Measurements from ENCODE around the gene DHFR. TPM values are rescaled to one million over a fixed set of nuclear protein-coding genes. Genes with fewer than 3 reads are reported as not detected.

DHFR gene
- polyA plus RNA-seq, 2 of the 4 experiments (the other 2 are of a cell fraction): 61.3 to 91.1 TPM

GRCh38 chr5:80646926-80647325, 7.9 kb downstream of the DHFR start:
- CTCF ChIA-PET: interaction anchor here (1.0 kb wide), 1 partner anchor 8 kb away, joined by 3 read pairs; no protein-coding TSS in a partner anchor

GRCh38 chr5:80644900-80645299, 9.9 kb downstream of the DHFR start:
- Histone ChIP-seq H3K4me3 (no peak overlapping the region), H3K9me3 (no peaks in the 10 kb centered on the region), H3K27ac (no peak overlapping the region), H3K4me1 (no peaks in the 10 kb centered on the region), H3K4me2 (no peak overlapping the region)
- 92% methylated on average over 4 of the region's 4 CpGs for WGBS (ENCODE audit: missing lambda C conversion rate)
- no peak for TF ChIP-seq TFCP2L1 (CRISPR knock-in tag; IDR thresholded peaks at IDR 0.05)
- no peak for TF ChIP-seq BHLHE40 (IDR thresholded peaks at IDR 0.05; ENCODE audit: low read depth, low read length)
- no peak for TF ChIP-seq HES2 (IDR thresholded peaks at IDR 0.05)
- no peak for TF ChIP-seq NPAS2 (CRISPR knock-in tag; IDR thresholded peaks at IDR 0.05; ENCODE audit: borderline replicate concordance)
- no peak for TF ChIP-seq NR3C1 (IDR thresholded peaks at IDR 0.05)
- TF ChIP-seq SREBF2 (IDR thresholded peaks at IDR 0.05): no peak
- no peak for TF ChIP-seq ZC3H11A (IDR thresholded peaks at IDR 0.05)
- TF ChIP-seq BCL3 (IDR thresholded peaks at IDR 0.05): no peak
- TF ChIP-seq HMGXB4 (CRISPR knock-in tag; IDR thresholded peaks at IDR 0.05; ENCODE audit: borderline replicate concordance): no peak
- FAIRE-seq: no peak
- no peak for DNase-seq (ENCODE audit: low read depth in 1 of 2, low spot score in 1 of 2)
- ChIA-PET CTCF (interaction anchor here (1.5 kb wide), 1 partner anchor 28 kb away, joined by 3 read pairs; no protein-coding TSS in a partner anchor), POLR2A (no interaction called here)
- no peak for ATAC-seq

More at GRCh38 chr5:80646926-80647325, 7.9 kb downstream of the DHFR start:
- Histone ChIP-seq H3K9me3 (no peaks in the 10 kb centered on the region), H3K4me1 (no peaks in the 10 kb centered on the region), H3K4me3 (no peak overlapping the region), H3K4me2 (no peak overlapping the region), H3K27ac (no peak overlapping the region)
- no peak for TF ChIP-seq BHLHE40 (IDR thresholded peaks at IDR 0.05; ENCODE audit: low read depth, low read length)
- TF ChIP-seq NR3C1 (IDR thresholded peaks at IDR 0.05): no peak
- no peak for TF ChIP-seq FOSL2 (IDR thresholded peaks at IDR 0.05)
- no peak for TF ChIP-seq FOSL2 (CRISPR knock-in tag; IDR thresholded peaks at IDR 0.05)
- no peak for TF ChIP-seq KDM5A (IDR thresholded peaks at IDR 0.05)
- no peak for TF ChIP-seq NFE2L2 (conservative IDR thresholded peaks at IDR 0.05; ENCODE audit: low read length)
- TF ChIP-seq ATOH8 (CRISPR knock-in tag; IDR thresholded peaks at IDR 0.05; ENCODE audit: low read depth): no peak
- TF ChIP-seq TP53 (CRISPR knock-in tag; IDR thresholded peaks at IDR 0.05): no peak
- ATAC-seq: no peak
- 77% methylated on average over 3 of the region's 3 CpGs for WGBS (ENCODE audit: missing lambda C conversion rate)
- FAIRE-seq: no peak
- POLR2A ChIA-PET: no interaction called here
- no peak for DNase-seq (ENCODE audit: low read depth in 1 of 2, low spot score in 1 of 2)

- Histone ChIP-seq H3K4me1 (peaks cover 5% of the 10 kb centered on the region; the same call in 2 of the 3 replicates), H3K27ac (no peak overlapping the region), H3K4me3 (no peak overlapping the region), H3K4me2 (no peak overlapping the region), H3K9me3 (no peaks in the 10 kb centered on the region)
- ChIA-PET CTCF (interaction anchor here (1.3 kb wide), 1 partner anchor 10 kb away, joined by 3 read pairs; no protein-coding TSS in a partner anchor), POLR2A (no interaction called here)
- TF ChIP-seq CHD4 (IDR thresholded peaks at IDR 0.05; ENCODE audit: borderline replicate concordance) (no peak), POLR2A (IDR thresholded peaks at IDR 0.05; ENCODE audit: low read length) (no peak), MYC (IDR thresholded peaks at IDR 0.05; ENCODE audit: borderline replicate concordance, low read length) (no peak), CTCF (IDR thresholded peaks at IDR 0.05) (no peak), ESRRA (IDR thresholded peaks at IDR 0.05; ENCODE audit: borderline replicate concordance, low read length) (no peak)
- DNase-seq (ENCODE audit: low read depth in 1 of 2, low spot score in 1 of 2): no peak
- no peak for ATAC-seq
- no peak for FAIRE-seq
- 83% methylated on average over 4 of the region's 4 CpGs for WGBS (ENCODE audit: missing lambda C conversion rate)
Measured at GRCh38 chr5:80641353-80641752, 13.4 kb downstream of the DHFR start.

Data from A549 (cell line).